ENCODE data around the gene ETNK2. TPM values are rescaled to one million over a fixed set of nuclear protein-coding genes. Genes with fewer than 3 reads are reported as not detected.

ETNK2 gene
- total RNA-seq, 4 donors from 2014 or later: 6.1 to 21.1 (median 9.5) TPM

- Histone ChIP-seq H3K9me3 (no peaks in the 10 kb centered on the region), H3K36me3 (peaks cover 0 to 13% of the 10 kb centered on the region in 2 donors), H3K27me3 (peaks cover 41% of the 10 kb centered on the region), H3K27ac (peak overlapping the region in 3 of 4 donors; percentile 78 to 86 (median 84)), H3K4me3 (peak overlapping the region in 1 of 2 donors; percentile 75), H3K4me1 (peaks cover 0 to 29% (median 13%) of the 10 kb centered on the region in 3 donors)
- peak; percentile 19 for TF ChIP-seq POLR2AphosphoS5 (IDR thresholded peaks at IDR 0.05)
- TF ChIP-seq POLR2A (IDR thresholded peaks at IDR 0.05): no peak
- peak; percentile 47 for ATAC-seq
- WGBS, 2 donors (ENCODE audit: low coverage in 1 of 2): 100% methylated on average over 2 to 3 of the region's 16 CpGs
Measured at GRCh38 chr1:204149635-204150565, 1.9 kb downstream of the ETNK2 start.

GRCh38 chr1:204149107-204149506, 2.7 kb downstream of the ETNK2 start:
- no peak overlapping the region for H3K4me3 ChIP-seq
- ATAC-seq: no peak
- no peaks in the 10 kb centered on the region for H3K9me3 ChIP-seq
- 89% methylated on average over 1 of the region's 2 CpGs; no CpG with 5 or more reads in 1 of the 2 donors for WGBS, 2 donors (ENCODE audit: low coverage in 1 of 2)
- H3K27ac ChIP-seq: no peak overlapping the region
- peaks cover 0 to 13% of the 10 kb centered on the region in 2 donors for H3K36me3 ChIP-seq
- H3K4me1 ChIP-seq: peaks cover 0 to 29% (median 13%) of the 10 kb centered on the region in 3 donors
- H3K27me3 ChIP-seq: peaks cover 33% of the 10 kb centered on the region
- TF ChIP-seq POLR2AphosphoS5 (IDR thresholded peaks at IDR 0.05): no peak
- no peak for TF ChIP-seq POLR2A (IDR thresholded peaks at IDR 0.05)
- no peak for TF ChIP-seq CTCF (IDR thresholded peaks at IDR 0.05)
- TF ChIP-seq EP300 (IDR thresholded peaks at IDR 0.05): no peak

GRCh38 chr1:204147406-204148383, 4.1 kb downstream of the ETNK2 start:
- no peak overlapping the region for H3K4me3 ChIP-seq
- 76% methylated on average over 5 of the region's 13 CpGs; no CpG with 5 or more reads in 1 of the 2 donors for WGBS, 2 donors (ENCODE audit: low coverage in 1 of 2)
- H3K4me1 ChIP-seq: peaks cover 0 to 26% (median 13%) of the 10 kb centered on the region in 3 donors
- TF ChIP-seq POLR2A (IDR thresholded peaks at IDR 0.05): no peak
- no peak for TF ChIP-seq EP300 (IDR thresholded peaks at IDR 0.05)
- TF ChIP-seq POLR2AphosphoS5 (IDR thresholded peaks at IDR 0.05): no peak
- no peak for TF ChIP-seq CTCF (IDR thresholded peaks at IDR 0.05)
- ATAC-seq: no peak
- peaks cover 0 to 21% of the 10 kb centered on the region in 2 donors for H3K36me3 ChIP-seq
- H3K9me3 ChIP-seq: no peaks in the 10 kb centered on the region
- peaks cover 19% of the 10 kb centered on the region for H3K27me3 ChIP-seq
- no peak overlapping the region for H3K27ac ChIP-seq

GRCh38 chr1:204146965-204147364, 4.9 kb downstream of the ETNK2 start:
- H3K9me3 ChIP-seq: no peaks in the 10 kb centered on the region
- no peak for TF ChIP-seq POLR2A (IDR thresholded peaks at IDR 0.05)
- no peak for TF ChIP-seq POLR2AphosphoS5 (IDR thresholded peaks at IDR 0.05)
- TF ChIP-seq CTCF (IDR thresholded peaks at IDR 0.05): no peak
- TF ChIP-seq EP300 (IDR thresholded peaks at IDR 0.05): no peak
- 100% methylated on average over 2 to 3 of the region's 7 CpGs for WGBS, 2 donors (ENCODE audit: low coverage in 1 of 2)
- ATAC-seq: no peak
- H3K4me1 ChIP-seq: peaks cover 0 to 19% (median 8%) of the 10 kb centered on the region in 3 donors
- H3K36me3 ChIP-seq: peaks cover 0 to 22% of the 10 kb centered on the region in 2 donors
- H3K4me3 ChIP-seq: no peak overlapping the region
- no peak overlapping the region for H3K27ac ChIP-seq
- peaks cover 12% of the 10 kb centered on the region for H3K27me3 ChIP-seq

GRCh38 chr1:204146309-204146708, 5.5 kb downstream of the ETNK2 start:
- no peaks in the 10 kb centered on the region for H3K9me3 ChIP-seq
- peaks cover 5% of the 10 kb centered on the region for H3K27me3 ChIP-seq
- H3K36me3 ChIP-seq: peaks cover 0 to 23% of the 10 kb centered on the region in 2 donors
- peaks cover 0 to 14% (median 6%) of the 10 kb centered on the region in 3 donors for H3K4me1 ChIP-seq
- no peak for TF ChIP-seq POLR2AphosphoS5 (IDR thresholded peaks at IDR 0.05)
- TF ChIP-seq POLR2A (IDR thresholded peaks at IDR 0.05): no peak
- no peak for TF ChIP-seq CTCF (IDR thresholded peaks at IDR 0.05)
- TF ChIP-seq EP300 (IDR thresholded peaks at IDR 0.05): no peak
- no peak for ATAC-seq
- H3K4me3 ChIP-seq: no peak overlapping the region
- WGBS, 2 donors (ENCODE audit: low coverage in 1 of 2): 100% methylated on average over 3 of the region's 6 CpGs; no CpG with 5 or more reads in 1 of the 2 donors
- H3K27ac ChIP-seq: no peak overlapping the region
